SH-SY5Y (cell line): Measurements from ENCODE around the gene ADD1.

Experiments
- GATA2 ChIP-seq: IDR thresholded peaks from 2 replicates; pipeline ENCODE4 v1.6.1; 2011; ENCODE audit warnings: mild to moderate bottlenecking, low read depth, low read length
- GATA3 ChIP-seq: IDR thresholded peaks from 2 replicates; pipeline ENCODE4 v1.6.1; 2011; ENCODE audit warnings: low read depth, mild to moderate bottlenecking, low read length, moderate library complexity

DNA sequence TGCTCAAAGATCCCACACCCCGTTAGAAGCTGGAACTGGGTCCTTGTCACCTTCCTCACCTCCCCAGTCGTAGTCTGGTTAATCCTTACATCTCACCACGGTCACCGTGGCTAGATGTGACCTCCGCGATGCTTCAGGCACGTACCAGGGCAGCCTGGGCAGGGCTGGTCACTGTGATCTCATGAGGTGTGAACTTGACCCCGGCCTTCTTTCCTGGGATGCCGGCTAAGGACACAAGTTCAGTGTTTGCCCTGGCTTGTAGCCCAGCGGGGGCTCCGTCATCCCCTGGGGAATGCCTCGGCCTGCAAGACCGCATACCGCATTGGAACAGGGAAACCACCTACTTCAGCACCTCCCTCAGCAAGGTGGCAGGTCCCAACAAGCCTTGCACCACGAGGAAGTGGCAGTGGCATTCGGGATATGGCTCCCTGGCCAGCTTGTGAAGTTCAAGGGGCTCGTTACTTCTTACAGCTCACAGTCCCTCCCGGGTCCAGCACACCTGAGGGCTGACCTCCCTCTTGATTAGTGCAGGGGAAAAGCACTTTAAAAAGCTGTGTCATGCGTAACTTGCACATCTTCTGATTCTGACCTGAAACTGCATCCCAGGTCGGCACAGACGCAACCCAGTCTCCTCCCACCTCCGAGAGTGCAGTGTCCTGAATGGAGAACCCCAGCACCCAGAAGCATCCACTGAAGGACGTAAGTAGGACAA lies 93.7 kb downstream of the ADD1 start:
- TF ChIP-seq GATA3 (no peak), GATA2 (no peak)
